C4-2B (cell line): ENCODE data around the gene SLC51B.

Experiments
- ZFX ChIP-seq: fragments of 450-650 bp; IDR thresholded peaks from 2 replicates; pipeline ENCODE4 v1.6.1; 2017
- TF ChIP-seq, protein P1 (sequence below): fragments of 450-650 bp; conservative IDR thresholded peaks from 2 replicates; pipeline ENCODE4 v1.5.1; 2017; ENCODE audit warnings: mild to moderate bottlenecking

DNA sequence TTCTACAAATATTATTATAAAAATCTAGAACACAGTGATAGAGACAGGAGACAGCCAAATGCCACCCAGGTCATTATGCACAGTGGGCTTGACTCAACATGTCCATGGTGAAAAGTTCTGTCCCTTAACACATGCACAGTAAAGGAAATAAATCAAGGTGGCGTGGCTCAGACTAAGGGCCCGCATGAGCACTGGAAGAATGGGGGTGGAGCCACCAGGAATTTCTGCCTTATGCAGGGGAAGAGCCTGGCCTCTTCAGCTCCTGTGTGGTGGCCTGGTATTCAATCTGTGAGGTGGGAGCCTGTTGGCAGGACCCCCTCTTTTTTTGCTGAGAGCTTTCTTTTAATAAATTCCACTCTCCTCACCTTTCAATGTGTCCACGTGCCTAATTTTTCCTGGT, 38.3 kb upstream of the SLC51B start:
- TF ChIP-seq, protein P1, sequence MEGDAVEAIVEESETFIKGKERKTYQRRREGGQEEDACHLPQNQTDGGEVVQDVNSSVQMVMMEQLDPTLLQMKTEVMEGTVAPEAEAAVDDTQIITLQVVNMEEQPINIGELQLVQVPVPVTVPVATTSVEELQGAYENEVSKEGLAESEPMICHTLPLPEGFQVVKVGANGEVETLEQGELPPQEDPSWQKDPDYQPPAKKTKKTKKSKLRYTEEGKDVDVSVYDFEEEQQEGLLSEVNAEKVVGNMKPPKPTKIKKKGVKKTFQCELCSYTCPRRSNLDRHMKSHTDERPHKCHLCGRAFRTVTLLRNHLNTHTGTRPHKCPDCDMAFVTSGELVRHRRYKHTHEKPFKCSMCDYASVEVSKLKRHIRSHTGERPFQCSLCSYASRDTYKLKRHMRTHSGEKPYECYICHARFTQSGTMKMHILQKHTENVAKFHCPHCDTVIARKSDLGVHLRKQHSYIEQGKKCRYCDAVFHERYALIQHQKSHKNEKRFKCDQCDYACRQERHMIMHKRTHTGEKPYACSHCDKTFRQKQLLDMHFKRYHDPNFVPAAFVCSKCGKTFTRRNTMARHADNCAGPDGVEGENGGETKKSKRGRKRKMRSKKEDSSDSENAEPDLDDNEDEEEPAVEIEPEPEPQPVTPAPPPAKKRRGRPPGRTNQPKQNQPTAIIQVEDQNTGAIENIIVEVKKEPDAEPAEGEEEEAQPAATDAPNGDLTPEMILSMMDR, result no peak
- no peak for TF ChIP-seq ZFX
